ENCODE results near the gene KIRREL3. TPM values are rescaled to one million over a fixed set of nuclear protein-coding genes. Genes with fewer than 3 reads are reported as not detected.

Gene KIRREL3
- total and polyA plus RNA-seq, 9 donors = 0.25 to 5.3 (median 0.48) TPM

GRCh38 chr11:126884192-126884591 is 116.4 kb downstream of the KIRREL3 start:
- H3K4me3 ChIP-seq = no peak overlapping the region
- intact Hi-C loops (cut with DNase I) = loop anchor here in 1 of 4 donors (5.0 kb wide), 1 partner anchor 893 kb away; no protein-coding TSS in a partner anchor
- WGBS, 3 donors = 67 to 77% (median 69%) methylated on average over 4 of the region's 4 CpGs

GRCh38 chr11:126880872-126881271 is 119.7 kb downstream of the KIRREL3 start:
- Histone ChIP-seq H3K27me3 (no peaks in the 10 kb centered on the region), H3K4me3 (no peak overlapping the region), H3K36me3 (no peaks in the 10 kb centered on the region), H3K9me3 (no peaks in the 10 kb centered on the region), H3K27ac (no peak overlapping the region), H3K4me1 (ENCODE audit: insufficient read depth) (no peaks in the 10 kb centered on the region)
- intact Hi-C loops (cut with DNase I) = loop anchor here in 1 of 4 donors (5.0 kb wide), 1 partner anchor 896 kb away; no protein-coding TSS in a partner anchor
- WGBS, 3 donors = 51 to 64% (median 51%) methylated on average over 5 of the region's 5 CpGs
- no peak for DNase-seq
- TF ChIP-seq EP300 (IDR thresholded peaks at IDR 0.05) (no peak), CTCF (IDR thresholded peaks at IDR 0.05) (no peak), POLR2A (IDR thresholded peaks at IDR 0.05) (no peak)

More at GRCh38 chr11:126884192-126884591, 116.4 kb downstream of the KIRREL3 start:
- Histone ChIP-seq H3K27ac (no peak overlapping the region), H3K36me3 (no peaks in the 10 kb centered on the region), H3K27me3 (no peaks in the 10 kb centered on the region), H3K4me1 (ENCODE audit: insufficient read depth) (no peaks in the 10 kb centered on the region), H3K9me3 (no peaks in the 10 kb centered on the region)
- TF ChIP-seq CTCF (IDR thresholded peaks at IDR 0.05) = no peak
- no peak for TF ChIP-seq POLR2A (IDR thresholded peaks at IDR 0.05)
- TF ChIP-seq EP300 (IDR thresholded peaks at IDR 0.05) = no peak
- DNase-seq = no peak

GRCh38 chr11:126879516-126879915 is 121.1 kb downstream of the KIRREL3 start:
- Histone ChIP-seq H3K27ac (no peak overlapping the region), H3K9me3 (no peaks in the 10 kb centered on the region), H3K4me3 (no peak overlapping the region), H3K27me3 (no peaks in the 10 kb centered on the region), H3K4me1 (ENCODE audit: insufficient read depth) (no peaks in the 10 kb centered on the region), H3K36me3 (no peaks in the 10 kb centered on the region)
- intact Hi-C loops (cut with DNase I) = no loop called here
- no peak for TF ChIP-seq EP300 (IDR thresholded peaks at IDR 0.05)
- TF ChIP-seq POLR2A (IDR thresholded peaks at IDR 0.05) = no peak
- TF ChIP-seq CTCF (IDR thresholded peaks at IDR 0.05) = no peak
- no peak for DNase-seq

GRCh38 chr11:126878913-126879482 is 121.6 kb downstream of the KIRREL3 start:
- no peak for DNase-seq
- TF ChIP-seq CTCF (IDR thresholded peaks at IDR 0.05) (no peak), POLR2A (IDR thresholded peaks at IDR 0.05) (no peak), EP300 (IDR thresholded peaks at IDR 0.05) (no peak)
- Histone ChIP-seq H3K27me3 (no peaks in the 10 kb centered on the region), H3K9me3 (no peaks in the 10 kb centered on the region), H3K36me3 (no peaks in the 10 kb centered on the region), H3K4me1 (ENCODE audit: insufficient read depth) (no peaks in the 10 kb centered on the region), H3K4me3 (no peak overlapping the region), H3K27ac (no peak overlapping the region)
- 62 to 80% (median 72%) methylated on average over 7 of the region's 7 CpGs for WGBS, 3 donors
- intact Hi-C loops (cut with DNase I) = no loop called here

Data from ovary (tissue), 9 donors.